NB4 (cell line): Measurements from ENCODE around the gene VSIG10L.

Experiments used
- DNase-seq: peaks from one replicate; pipeline ENCODE4 v3.0.0; 2010; ENCODE audit warnings: low read depth
- H3K4me3 ChIP-seq: one replicate; pipeline ENCODE4 v1.5.1; 2011; ENCODE audit warnings: mild to moderate bottlenecking, low read depth, low read length, moderate library complexity
- CTCF ChIP-seq: IDR thresholded peaks from one replicate; pipeline ENCODE4 v1.5.1; 2012; ENCODE audit warnings: low read depth, low read length
- MAX ChIP-seq: IDR thresholded peaks from 2 replicates; pipeline ENCODE4 v1.6.1; 2011; ENCODE audit warnings: low read depth, low read length
- MYC ChIP-seq: IDR thresholded peaks from 2 replicates; pipeline ENCODE4 v1.6.1; 2011; ENCODE audit warnings: low read depth, low read length
- POLR2A ChIP-seq: IDR thresholded peaks from 2 replicates; pipeline ENCODE4 v1.6.1; 2011; ENCODE audit warnings: mild to moderate bottlenecking; ENCODE audit not compliant: insufficient read length; ENCODE audit errors: extremely low read depth

Gene VSIG10L

GRCh38 chr19:51359294-51359693 lies 17.4 kb upstream of the VSIG10L start:
- H3K4me3 ChIP-seq, result no peak overlapping the region
- no peak for DNase-seq
- TF ChIP-seq POLR2A, result no peak
- TF ChIP-seq MAX, result no peak
- no peak for TF ChIP-seq MYC
- no peak for TF ChIP-seq CTCF

- no peak for DNase-seq
- TF ChIP-seq MAX (no peak), MYC (no peak), CTCF (no peak), POLR2A (no peak)
- no peak overlapping the region for H3K4me3 ChIP-seq
Observed at GRCh38 chr19:51357952-51358351, 16.0 kb upstream of the VSIG10L start.

- no peak for TF ChIP-seq MYC
- no peak for TF ChIP-seq MAX
- no peak for TF ChIP-seq CTCF
- TF ChIP-seq POLR2A, result no peak
- no peak for DNase-seq
- H3K4me3 ChIP-seq, result no peak overlapping the region
Observed at GRCh38 chr19:51356159-51356801, 14.3 kb upstream of the VSIG10L start.

- H3K4me3 ChIP-seq, result no peak overlapping the region
- no peak for DNase-seq
- TF ChIP-seq MAX (no peak), MYC (no peak), POLR2A (no peak), CTCF (no peak)
Observed at GRCh38 chr19:51354742-51355148, 12.8 kb upstream of the VSIG10L start.

- no peak overlapping the region for H3K4me3 ChIP-seq
- no peak for DNase-seq
- no peak for TF ChIP-seq MYC
- TF ChIP-seq CTCF, result no peak
- no peak for TF ChIP-seq MAX
- TF ChIP-seq POLR2A, result no peak
Observed at GRCh38 chr19:51354103-51354741, 12.3 kb upstream of the VSIG10L start.
